CD14-positive monocyte (primary cell): ENCODE measurements around the gene MORN4. TPM values are rescaled to one million over a fixed set of nuclear protein-coding genes. Genes with fewer than 3 reads are reported as not detected.

Experiments
- DNase-seq, 3 donors: peaks; one replicate each; pipeline ENCODE4 v3.0.0-alpha.2; 2011 to 2022
- H2AFZ ChIP-seq: 2 replicates; pipeline ENCODE4 v1.6.0; 2012; ENCODE audit warnings: mild to moderate bottlenecking, low read depth, low read length, inconsistent platforms; ENCODE audit not compliant: insufficient read depth, poor library complexity, severe bottlenecking
- H3K27ac ChIP-seq, 2 donors: 1 replicate in 1 of 2; 2 replicates in 1 of 2; pipeline ENCODE4 v1.5.1; 2012 to 2013; ENCODE audit warnings: low read length in 2 of 2, control low read depth in 1 of 2, inconsistent platforms in 1 of 2, low read depth in 1 of 2, mild to moderate bottlenecking in 1 of 2
- H3K27me3 ChIP-seq, 2 donors: one replicate each; pipeline versions ENCODE4 v1.6.0 to v1.6.1; 2011 to 2013; ENCODE audit warnings: low read length in 2 of 2; ENCODE audit not compliant: control insufficient read depth in 2 of 2, insufficient read depth in 2 of 2
- H3K36me3 ChIP-seq, 2 donors: replicated peaks in 1 of 2; 1 replicate in 1 of 2; 2 replicates in 1 of 2; pipeline versions ENCODE4 v1.5.1 to v1.6.1; 2012 to 2013; ENCODE audit warnings: low read length in 2 of 2, control low read depth in 1 of 2, inconsistent platforms in 1 of 2, mild to moderate bottlenecking in 1 of 2; ENCODE audit not compliant: insufficient read depth in 2 of 2, control insufficient read depth in 1 of 2
- H3K4me1 ChIP-seq, 2 donors: 1 replicate in 1 of 2; 2 replicates in 1 of 2; pipeline versions ENCODE4 v1.5.1 to v1.6.1; 2012 to 2013; ENCODE audit warnings: low read length in 2 of 2, control low read depth in 1 of 2, inconsistent platforms in 1 of 2, mild to moderate bottlenecking in 1 of 2, moderate library complexity in 1 of 2; ENCODE audit not compliant: insufficient read depth in 2 of 2, control insufficient read depth in 1 of 2
- H3K4me2 ChIP-seq: replicated peaks from 2 replicates; pipeline ENCODE3; 2012; ENCODE audit warnings: low read length, moderate library complexity, mild to moderate bottlenecking; ENCODE audit not compliant: poor library complexity, severe bottlenecking; ENCODE audit errors: extremely low read depth
- H3K4me3 ChIP-seq, 3 experiments: fragments of 200-600 bp in 1 of 3; sonication (generic) in 1 of 3; replicated peaks in 1 of 3; 1 replicate in 2 of 3; 2 replicates in 1 of 3; pipeline ENCODE4 v1.5.1; 2011 to 2013; ENCODE audit warnings: low read length in 3 of 3, mild to moderate bottlenecking in 3 of 3, control low read depth in 2 of 3, low read depth in 2 of 3, inconsistent platforms in 1 of 3, moderate library complexity in 1 of 3
- H3K79me2 ChIP-seq: 2 replicates; pipeline ENCODE4 v1.6.0; 2012; ENCODE audit warnings: mild to moderate bottlenecking, control low read depth, inconsistent platforms, low read length, moderate library complexity; ENCODE audit not compliant: insufficient read depth
- H3K9ac ChIP-seq: 2 replicates; pipeline ENCODE4 v1.6.0; 2017; ENCODE audit warnings: low read length, mild to moderate bottlenecking; ENCODE audit not compliant: insufficient read depth, poor library complexity, severe bottlenecking
- H3K9me3 ChIP-seq, 2 donors: replicated peaks in 1 of 2; 1 replicate in 1 of 2; 2 replicates in 1 of 2; pipeline versions ENCODE4 v1.5.1 to v1.6.1; 2012 to 2013; ENCODE audit warnings: low read length in 2 of 2, control low read depth in 1 of 2; ENCODE audit not compliant: control insufficient read depth in 1 of 2, insufficient read depth in 1 of 2
- H4K20me1 ChIP-seq: 2 replicates; pipeline ENCODE4 v1.6.0; 2012; ENCODE audit warnings: mild to moderate bottlenecking, low read length, control low read depth, moderate library complexity; ENCODE audit not compliant: insufficient read depth
- H3K27ac Mint-ChIP-seq, 7 donors: one replicate each; pipeline ENCODE4 v1.8.0; 2020; ENCODE audit warnings: mild to moderate bottlenecking in 7 of 7, mixed read lengths in 7 of 7, moderate library complexity in 6 of 7, inconsistent platforms in 2 of 7
- H3K27me3 Mint-ChIP-seq, 3 donors: one replicate each; pipeline ENCODE4 v1.8.0; 2021 to 2022; ENCODE audit warnings: low read depth in 3 of 3, mild to moderate bottlenecking in 3 of 3, mixed read lengths in 3 of 3, moderate library complexity in 3 of 3, inconsistent platforms in 1 of 3
- H3K36me3 Mint-ChIP-seq, 2 donors: one replicate each; pipeline ENCODE4 v1.8.0; 2020; ENCODE audit warnings: mixed read lengths in 2 of 2, inconsistent platforms in 1 of 2, mild to moderate bottlenecking in 1 of 2
- H3K4me1 Mint-ChIP-seq: one replicate; pipeline ENCODE4 v1.8.0; 2020; ENCODE audit warnings: mild to moderate bottlenecking, mixed read lengths
- H3K4me3 Mint-ChIP-seq, 2 donors: one replicate each; pipeline ENCODE4 v1.8.0; 2020; ENCODE audit warnings: mild to moderate bottlenecking in 2 of 2, mixed read lengths in 2 of 2, moderate library complexity in 1 of 2
- H3K9me3 Mint-ChIP-seq, 7 donors: one replicate each; pipeline ENCODE4 v1.8.0; 2020 to 2022; ENCODE audit warnings: mixed read lengths in 7 of 7, mild to moderate bottlenecking in 6 of 7, moderate library complexity in 6 of 7, inconsistent platforms in 2 of 7
- CTCF ChIP-seq: fragments of 200-600 bp; IDR thresholded peaks from one replicate; pipeline ENCODE4 v1.8.0; 2022; ENCODE audit warnings: antibody characterized with exemption, mild to moderate bottlenecking
- WGBS: methylation state at CpG from one replicate; pipeline ENCODE4 v1.1.5; 2013; ENCODE audit warnings: missing lambda C conversion rate; ENCODE audit not compliant: insufficient coverage; 5-methylcytosine and 5-hydroxymethylcytosine counted together
- intact Hi-C, 2 donors: fragments of 100-400 bp; cut with micrococcal nuclease; formaldehyde crosslinking; loops; one replicate each; pipeline versions ENCODE4 v1.15.0 to v1.15.1; 2023
- polyA plus RNA-seq, 3 donors: library from polyadenylated mRNA; depleted of rRNA in 1 of 3; unstranded in 2 of 3; stranded (reverse) in 1 of 3; fragments of 300-500 nt in 2 of 3; fragments of >200 nt in 1 of 3; fragmentation: Illumina TruSeq in 2 of 3; gene quantifications; 1 replicate in 2 of 3; 2 replicates in 1 of 3; pipeline ENCODE4 v1.2.3, GENCODE V29; 2012 to 2021

Gene MORN4
- polyA plus RNA-seq, 3 donors: not detected

- no peaks in the 10 kb centered on the region for H3K79me2 ChIP-seq
- no peaks in the 10 kb centered on the region for H3K27me3 ChIP-seq
- no peak for DNase-seq
- no peaks in the 10 kb centered on the region for H3K4me1 ChIP-seq
- intact Hi-C loops: loop anchor here in 1 of 2 donors (5.0 kb wide), 1 partner anchor 613 kb away; no protein-coding TSS in a partner anchor
- H3K27me3 Mint-ChIP-seq: peaks cover 0 to 2% (median 0%) of the 10 kb centered on the region in 3 donors
- no peaks in the 10 kb centered on the region for H3K36me3 Mint-ChIP-seq
- H3K4me2 ChIP-seq: no peak overlapping the region
- no peak overlapping the region for H3K27ac Mint-ChIP-seq
- H4K20me1 ChIP-seq: no peaks in the 10 kb centered on the region
- no peak for TF ChIP-seq CTCF
- no peak overlapping the region for H3K4me3 ChIP-seq
- H3K27ac ChIP-seq: no peak overlapping the region
- H3K9ac ChIP-seq: no peak overlapping the region
- H3K36me3 ChIP-seq: no peaks in the 10 kb centered on the region
- 96% methylated on average over 5 of the region's 5 CpGs for WGBS
- H3K9me3 Mint-ChIP-seq: no peaks in the 10 kb centered on the region
- H3K4me3 Mint-ChIP-seq: no peak overlapping the region
- no peak overlapping the region for H2AFZ ChIP-seq
- H3K9me3 ChIP-seq: no peaks in the 10 kb centered on the region
- no peaks in the 10 kb centered on the region for H3K4me1 Mint-ChIP-seq
Measured at GRCh38 chr10:97585439-97585811, 47.9 kb downstream of the MORN4 start.

GRCh38 chr10:97584798-97585438 lies 48.4 kb downstream of the MORN4 start:
- Histone ChIP-seq H3K27me3 (no peaks in the 10 kb centered on the region), H4K20me1 (no peaks in the 10 kb centered on the region), H3K4me1 (no peaks in the 10 kb centered on the region), H3K36me3 (no peaks in the 10 kb centered on the region), H3K9me3 (no peaks in the 10 kb centered on the region), H3K27ac (no peak overlapping the region), H3K9ac (no peak overlapping the region), H3K4me2 (no peak overlapping the region), H2AFZ (no peak overlapping the region), H3K4me3 (no peak overlapping the region), H3K79me2 (no peaks in the 10 kb centered on the region)
- Mint-ChIP-seq H3K36me3 (no peaks in the 10 kb centered on the region), H3K4me3 (no peak overlapping the region), H3K4me1 (no peaks in the 10 kb centered on the region), H3K27ac (peak overlapping the region in 1 of 7 donors; percentile 59), H3K9me3 (no peaks in the 10 kb centered on the region), H3K27me3 (peaks cover 0 to 3% (median 0%) of the 10 kb centered on the region in 3 donors)
- 100% methylated on average over 2 of the region's 5 CpGs for WGBS
- intact Hi-C loops: loop anchor here in 1 of 2 donors (5.0 kb wide), 1 partner anchor 613 kb away; no protein-coding TSS in a partner anchor
- TF ChIP-seq CTCF: no peak
- DNase-seq: no peak
